GM12891 (cell line): Measurements from ENCODE around the gene SCYGR4.

Experiments
- PAX5 ChIP-seq: IDR thresholded peaks from 2 replicates; pipeline ENCODE4 v1.6.1; 2011; ENCODE audit warnings: low read length, moderate library complexity, mild to moderate bottlenecking; ENCODE audit not compliant: insufficient read depth, severe bottlenecking
- POLR2A ChIP-seq: IDR thresholded peaks from 2 replicates; pipeline ENCODE4 v1.6.1; 2011; ENCODE audit warnings: low read depth, low read length, control low read depth
- POLR2AphosphoS5 ChIP-seq: IDR thresholded peaks from 2 replicates; pipeline ENCODE4 v1.6.1; 2011; ENCODE audit warnings: low read depth, low read length, control low read depth
- POU2F2 ChIP-seq: IDR thresholded peaks from 2 replicates; pipeline ENCODE4 v1.6.1; 2011; ENCODE audit warnings: low read depth, mild to moderate bottlenecking, control low read depth, low read length, moderate library complexity
- SPI1 ChIP-seq: IDR thresholded peaks from 2 replicates; pipeline ENCODE4 v1.6.1; 2011; ENCODE audit warnings: low read depth, low read length, control low read depth
- TAF1 ChIP-seq: IDR thresholded peaks from 2 replicates; pipeline ENCODE4 v1.6.1; 2011; ENCODE audit warnings: low read depth, low read length, control low read depth

DNA sequence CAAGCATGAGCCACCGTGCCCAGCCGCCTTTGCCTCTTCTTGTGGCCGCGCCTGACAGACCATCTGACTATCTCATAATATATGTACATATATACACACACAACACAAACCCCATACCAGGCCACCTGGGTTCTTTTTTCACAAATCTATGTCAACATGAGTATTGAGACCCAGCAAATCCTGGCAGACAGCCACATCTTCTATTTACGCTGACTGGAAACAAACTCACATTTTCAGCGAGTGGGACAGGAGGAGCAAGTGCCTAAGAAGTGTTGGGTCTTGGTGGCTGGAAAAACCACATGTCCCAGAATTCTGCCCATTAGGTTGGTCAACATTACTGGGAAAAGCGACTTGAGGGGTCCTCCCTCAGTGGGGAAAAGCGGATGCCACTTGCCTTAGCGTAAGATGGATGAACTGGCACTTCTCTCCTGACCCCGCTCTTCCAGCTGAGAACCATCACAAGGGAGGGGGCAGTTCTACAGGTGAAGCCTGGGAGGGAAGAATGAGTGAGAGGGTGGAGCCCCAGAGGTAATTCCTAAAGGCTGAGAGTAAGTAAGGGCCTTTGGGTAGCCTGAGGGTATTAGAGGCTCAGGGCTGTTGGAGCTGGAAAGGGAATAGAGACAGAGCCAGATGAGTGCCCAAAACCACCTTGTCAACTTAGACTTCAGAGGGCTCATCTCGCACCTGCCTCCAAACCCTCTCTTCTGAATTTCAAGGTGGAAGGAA is 4.6 kb upstream of the SCYGR4 start:
- TF ChIP-seq POLR2A = no peak
- no peak for TF ChIP-seq POLR2AphosphoS5
- TF ChIP-seq SPI1 = no peak
- no peak for TF ChIP-seq TAF1
- TF ChIP-seq PAX5 = no peak
- no peak for TF ChIP-seq POU2F2
